Fibroblast of lung (primary cell): ENCODE measurements around the gene MAGI2. TPM values are rescaled to one million over a fixed set of nuclear protein-coding genes. Genes with fewer than 3 reads are reported as not detected.

ENCODE experiments used
- DNase-seq, 2 donors: peaks; one replicate each; pipeline versions ENCODE4 v3.0.0 to v3.0.0-alpha.2; 2010; ENCODE audit warnings: low read depth in 2 of 2
- H2AFZ ChIP-seq: 2 replicates; pipeline ENCODE4 v1.5.1; 2012; ENCODE audit warnings: low read length, control low read depth, inconsistent platforms
- H3K27ac ChIP-seq: 2 replicates; pipeline ENCODE4 v1.5.1; 2011; ENCODE audit warnings: low read length, control low read depth; ENCODE audit not compliant: insufficient read depth
- H3K27me3 ChIP-seq: 2 replicates; pipeline ENCODE4 v1.5.1; 2011; ENCODE audit warnings: mild to moderate bottlenecking, low read length; ENCODE audit not compliant: control insufficient read depth, insufficient read depth
- H3K36me3 ChIP-seq: 2 replicates; pipeline ENCODE4 v1.5.1; 2011; ENCODE audit warnings: low read length; ENCODE audit not compliant: control insufficient read depth, insufficient read depth
- H3K4me1 ChIP-seq: 2 replicates; pipeline ENCODE4 v1.5.1; 2011; ENCODE audit warnings: low read length; ENCODE audit not compliant: control insufficient read depth, insufficient read depth; ENCODE audit errors: extremely low read depth
- H3K4me2 ChIP-seq: 2 replicates; pipeline ENCODE4 v1.5.1; 2011; ENCODE audit warnings: low read length, control low read depth; ENCODE audit not compliant: insufficient read depth; ENCODE audit errors: extremely low read depth
- H3K4me3 ChIP-seq, 4 experiments: fragments of 200-600 bp in 1 of 4; sonication (generic) in 1 of 4; replicated peaks in 1 of 4; 2 replicates each; pipeline ENCODE4 v1.5.1; 2011 to 2016; ENCODE audit warnings: low read length in 4 of 4, low read depth in 3 of 4, mild to moderate bottlenecking in 3 of 4, control low read depth in 2 of 4, inconsistent platforms in 1 of 4, mixed read lengths in 1 of 4; ENCODE audit not compliant: insufficient read depth in 1 of 4; ENCODE audit errors: control extremely low read depth in 1 of 4
- H3K79me2 ChIP-seq: 2 replicates; pipeline ENCODE4 v1.5.1; 2012; ENCODE audit warnings: mild to moderate bottlenecking, low read length, inconsistent platforms; ENCODE audit not compliant: control insufficient read depth, insufficient read depth
- H3K9ac ChIP-seq: 2 replicates; pipeline ENCODE4 v1.5.1; 2011; ENCODE audit warnings: mild to moderate bottlenecking, low read length, control low read depth; ENCODE audit not compliant: insufficient read depth
- H3K9me3 ChIP-seq: 2 replicates; pipeline ENCODE4 v1.5.1; 2012; ENCODE audit warnings: low read depth, low read length; ENCODE audit not compliant: control insufficient read depth, insufficient read depth
- H4K20me1 ChIP-seq: 2 replicates; pipeline ENCODE4 v1.5.1; 2011; ENCODE audit warnings: low read length; ENCODE audit not compliant: control insufficient read depth, insufficient read depth; ENCODE audit errors: extremely low read depth
- CTCF ChIP-seq, 2 donors: IDR thresholded peaks in 1 of 2; conservative IDR thresholded peaks in 1 of 2; 1 replicate in 1 of 2; 2 replicates in 1 of 2; pipeline ENCODE4 v1.5.1; 2011 to 2012; ENCODE audit warnings: low read length in 2 of 2, control low read depth in 1 of 2, inconsistent platforms in 1 of 2, low read depth in 1 of 2, mild to moderate bottlenecking in 1 of 2
- EZH2 ChIP-seq: IDR thresholded peaks from 2 replicates; pipeline ENCODE4 v1.5.1; 2012; ENCODE audit warnings: low read length, control low read depth, mild to moderate bottlenecking; ENCODE audit errors: missing control alignments
- polyA plus RNA-seq, 2 donors: library from polyadenylated mRNA; depleted of rRNA in 1 of 2; stranded (reverse) in 1 of 2; unstranded in 1 of 2; fragments of >200 nt; gene quantifications; 2 replicates each; pipeline ENCODE4 v1.2.1, GENCODE V29; 2011 to 2012; ENCODE audit warnings: missing spikeins in 1 of 2
- total RNA-seq: library from RNA; depleted of rRNA; stranded (reverse); fragments of >200 nt; gene quantifications from 2 replicates; pipeline ENCODE4 v1.2.1, GENCODE V29; 2014

Gene MAGI2
- total and polyA plus RNA-seq, 2 donors (not counting 1 experiment from before 2014, with no cell fraction given): 1.8 to 17.0 TPM

GRCh38 chr7:78688376-78688775, 765.1 kb downstream of the MAGI2 start:
- no peak overlapping the region for H3K4me2 ChIP-seq
- H3K36me3 ChIP-seq: no peaks in the 10 kb centered on the region
- H3K27ac ChIP-seq: no peak overlapping the region
- H3K4me3 ChIP-seq: no peak overlapping the region
- DNase-seq: no peak
- no peaks in the 10 kb centered on the region for H4K20me1 ChIP-seq
- no peaks in the 10 kb centered on the region for H3K4me1 ChIP-seq
- TF ChIP-seq CTCF (conservative IDR thresholded peaks at IDR 0.05 in 1 of 2, IDR thresholded peaks at IDR 0.05 in 1 of 2; ENCODE audit: low read depth in 1 of 2, low read length in 2 of 2) (no peak), EZH2 (no peak)
- no peaks in the 10 kb centered on the region for H3K27me3 ChIP-seq
- H2AFZ ChIP-seq: no peak overlapping the region
- no peaks in the 10 kb centered on the region for H3K79me2 ChIP-seq
- H3K9ac ChIP-seq: no peak overlapping the region
- no peaks in the 10 kb centered on the region for H3K9me3 ChIP-seq

- Histone ChIP-seq H3K9me3 (no peaks in the 10 kb centered on the region), H3K27ac (no peak overlapping the region), H3K4me3 (no peak overlapping the region), H3K79me2 (no peaks in the 10 kb centered on the region), H2AFZ (no peak overlapping the region), H4K20me1 (no peaks in the 10 kb centered on the region), H3K27me3 (no peaks in the 10 kb centered on the region), H3K36me3 (no peaks in the 10 kb centered on the region), H3K9ac (no peak overlapping the region), H3K4me1 (no peaks in the 10 kb centered on the region), H3K4me2 (no peak overlapping the region)
- no peak for TF ChIP-seq EZH2
- TF ChIP-seq CTCF (conservative IDR thresholded peaks at IDR 0.05 in 1 of 2, IDR thresholded peaks at IDR 0.05 in 1 of 2; ENCODE audit: low read depth in 1 of 2, low read length in 2 of 2): no peak
- DNase-seq: peak in 1 of 2 donors; percentile 43
Measured at GRCh38 chr7:78686189-78686588, 767.3 kb downstream of the MAGI2 start.

GRCh38 chr7:78684201-78684600, 769.3 kb downstream of the MAGI2 start:
- H2AFZ ChIP-seq: no peak overlapping the region
- H3K4me3 ChIP-seq: no peak overlapping the region
- no peaks in the 10 kb centered on the region for H3K4me1 ChIP-seq
- no peak overlapping the region for H3K4me2 ChIP-seq
- no peaks in the 10 kb centered on the region for H3K79me2 ChIP-seq
- TF ChIP-seq CTCF (conservative IDR thresholded peaks at IDR 0.05 in 1 of 2, IDR thresholded peaks at IDR 0.05 in 1 of 2; ENCODE audit: low read depth in 1 of 2, low read length in 2 of 2) (no peak), EZH2 (no peak)
- H3K9ac ChIP-seq: no peak overlapping the region
- DNase-seq: no peak
- no peaks in the 10 kb centered on the region for H4K20me1 ChIP-seq
- H3K27ac ChIP-seq: no peak overlapping the region
- H3K27me3 ChIP-seq: no peaks in the 10 kb centered on the region
- H3K9me3 ChIP-seq: no peaks in the 10 kb centered on the region
- no peaks in the 10 kb centered on the region for H3K36me3 ChIP-seq
